ENCODE data around the gene MFNG. TPM values are rescaled to one million over a fixed set of nuclear protein-coding genes. Genes with fewer than 3 reads are reported as not detected.

The MFNG gene
- total and polyA plus RNA-seq, 2 donors (not counting 1 experiment from before 2014, with no cell fraction given), result 95.9 to 125 TPM

DNA sequence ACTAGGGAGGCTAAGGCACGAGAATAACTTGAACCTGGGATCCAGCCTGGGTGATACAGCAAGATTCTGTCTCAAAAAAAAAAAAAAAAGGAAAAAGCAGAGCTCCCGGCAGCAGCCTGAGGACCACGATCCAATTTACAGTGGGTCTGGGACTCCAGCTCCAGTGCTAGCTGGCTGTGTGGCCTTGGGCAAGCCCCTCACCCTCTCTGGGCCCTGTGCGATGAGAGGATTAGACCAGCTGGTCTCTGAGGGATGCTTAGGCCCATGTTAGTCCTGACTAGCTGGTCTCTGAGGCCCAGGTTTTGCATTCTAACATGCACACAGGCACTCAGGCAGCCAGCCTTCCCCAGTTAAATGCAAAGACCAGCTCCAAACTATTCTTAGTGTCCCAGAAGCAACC is 19.4 kb upstream of the MFNG start:
- H3K27ac ChIP-seq (ENCODE audit: low read length in 2 of 2), result no peak overlapping the region
- no peak overlapping the region for H3K9ac ChIP-seq (ENCODE audit: low read length)
- TF ChIP-seq, protein P1, sequence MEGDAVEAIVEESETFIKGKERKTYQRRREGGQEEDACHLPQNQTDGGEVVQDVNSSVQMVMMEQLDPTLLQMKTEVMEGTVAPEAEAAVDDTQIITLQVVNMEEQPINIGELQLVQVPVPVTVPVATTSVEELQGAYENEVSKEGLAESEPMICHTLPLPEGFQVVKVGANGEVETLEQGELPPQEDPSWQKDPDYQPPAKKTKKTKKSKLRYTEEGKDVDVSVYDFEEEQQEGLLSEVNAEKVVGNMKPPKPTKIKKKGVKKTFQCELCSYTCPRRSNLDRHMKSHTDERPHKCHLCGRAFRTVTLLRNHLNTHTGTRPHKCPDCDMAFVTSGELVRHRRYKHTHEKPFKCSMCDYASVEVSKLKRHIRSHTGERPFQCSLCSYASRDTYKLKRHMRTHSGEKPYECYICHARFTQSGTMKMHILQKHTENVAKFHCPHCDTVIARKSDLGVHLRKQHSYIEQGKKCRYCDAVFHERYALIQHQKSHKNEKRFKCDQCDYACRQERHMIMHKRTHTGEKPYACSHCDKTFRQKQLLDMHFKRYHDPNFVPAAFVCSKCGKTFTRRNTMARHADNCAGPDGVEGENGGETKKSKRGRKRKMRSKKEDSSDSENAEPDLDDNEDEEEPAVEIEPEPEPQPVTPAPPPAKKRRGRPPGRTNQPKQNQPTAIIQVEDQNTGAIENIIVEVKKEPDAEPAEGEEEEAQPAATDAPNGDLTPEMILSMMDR (IDR thresholded peaks at IDR 0.05), result no peak
- TF ChIP-seq EZH2 (IDR thresholded peaks at IDR 0.05; ENCODE audit: borderline replicate concordance, insufficient read depth, low read depth, low read length, poor library complexity, severe bottlenecking), result no peak
- H3K4me2 ChIP-seq (replicated peaks; ENCODE audit: low read depth, low read length, poor library complexity, severe bottlenecking), result no peak overlapping the region
- CTCF ChIA-PET, result interaction anchor here (0.7 to 3.3 kb wide), 3 partner anchors 33 to 946 kb away, joined by 3 to 12 read pairs (median 3); no protein-coding TSS in a partner anchor
- WGBS (ENCODE audit: insufficient coverage), result 90% methylated on average over 3 of the region's 4 CpGs
- H3K36me3 ChIP-seq (replicated peaks in 1 of 2; ENCODE audit: control extremely low read depth in 1 of 2, control insufficient read depth in 1 of 2, extremely low read depth in 1 of 2, insufficient read depth in 2 of 2, low read length in 1 of 2), result no peaks in the 10 kb centered on the region
- no peaks in the 10 kb centered on the region for H3K4me1 ChIP-seq (ENCODE audit: control insufficient read depth in 2 of 2, insufficient read depth in 2 of 2, low read length in 2 of 2)
- no peaks in the 10 kb centered on the region for H3K79me2 ChIP-seq (ENCODE audit: control insufficient read depth, insufficient read depth, low read length)
- intact Hi-C loops (cut with micrococcal nuclease), result no loop called here
- no peaks in the 10 kb centered on the region for H3K4me1 Mint-ChIP-seq
- DNase-seq (no peak), ATAC-seq (ENCODE audit: low read depth) (no peak)
- H3K4me3 ChIP-seq (ENCODE audit: control extremely low read depth in 1 of 5, extremely low read depth in 1 of 5, insufficient read depth in 1 of 5, low read depth in 2 of 5, low read length in 4 of 5), result no peak overlapping the region
- no peaks in the 10 kb centered on the region for H3K9me3 Mint-ChIP-seq (ENCODE audit: insufficient read depth)
- H3K27ac Mint-ChIP-seq, result no peak overlapping the region
- peaks cover 0 to 14% (median under 1%) of the 10 kb centered on the region in 4 experiments for H3K27me3 ChIP-seq (replicated peaks in 1 of 4; ENCODE audit: control extremely low read depth in 1 of 4, control insufficient read depth in 3 of 4, insufficient read depth in 4 of 4, low read length in 3 of 4)
- H2AFZ ChIP-seq (ENCODE audit: insufficient read depth, low read depth, low read length, poor library complexity, severe bottlenecking), result no peak overlapping the region
- H3K27me3 Mint-ChIP-seq, result peaks cover 13% of the 10 kb centered on the region
- no peaks in the 10 kb centered on the region for H3K9me3 ChIP-seq (ENCODE audit: control extremely low read depth in 1 of 3, control insufficient read depth in 2 of 3, insufficient read depth in 1 of 3, low read length in 2 of 3)
- no peak overlapping the region for H3K4me3 Mint-ChIP-seq
- POLR2A ChIA-PET, result no interaction called here
- no peaks in the 10 kb centered on the region for H4K20me1 ChIP-seq (ENCODE audit: control insufficient read depth, insufficient read depth, low read length, poor library complexity, severe bottlenecking)

DNA sequence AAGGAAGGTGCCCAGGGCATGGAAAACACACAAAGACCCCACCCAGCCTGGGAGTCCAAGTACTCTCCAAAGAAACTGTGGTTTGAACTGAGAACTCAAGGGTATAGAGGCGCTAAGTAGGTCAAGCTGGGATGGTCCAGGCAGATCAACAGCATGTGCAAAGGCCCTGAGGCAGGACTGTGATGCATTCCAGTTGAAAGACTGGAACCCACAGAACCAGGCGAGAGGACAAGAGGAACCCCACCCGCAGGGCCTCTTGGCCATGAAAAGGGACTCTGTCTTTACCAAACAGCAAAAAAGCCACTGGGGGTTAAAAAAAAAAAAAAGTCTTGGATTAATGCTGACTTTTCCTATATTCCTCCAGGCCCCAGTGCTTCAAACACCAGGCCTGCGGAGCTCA is 18.8 kb upstream of the MFNG start:
- H3K27ac ChIP-seq (ENCODE audit: low read length in 2 of 2), result no peak overlapping the region
- no peaks in the 10 kb centered on the region for H4K20me1 ChIP-seq (ENCODE audit: control insufficient read depth, insufficient read depth, low read length, poor library complexity, severe bottlenecking)
- no peak for TF ChIP-seq EZH2 (IDR thresholded peaks at IDR 0.05; ENCODE audit: borderline replicate concordance, insufficient read depth, low read depth, low read length, poor library complexity, severe bottlenecking)
- TF ChIP-seq, protein P1 (IDR thresholded peaks at IDR 0.05), result no peak
- H2AFZ ChIP-seq (ENCODE audit: insufficient read depth, low read depth, low read length, poor library complexity, severe bottlenecking), result no peak overlapping the region
- no peak overlapping the region for H3K4me3 ChIP-seq (ENCODE audit: control extremely low read depth in 1 of 5, extremely low read depth in 1 of 5, insufficient read depth in 1 of 5, low read depth in 2 of 5, low read length in 4 of 5)
- ChIA-PET CTCF (interaction anchor here (0.7 to 3.3 kb wide), 3 partner anchors 33 to 946 kb away, joined by 3 to 12 read pairs (median 3); no protein-coding TSS in a partner anchor), POLR2A (no interaction called here)
- no peaks in the 10 kb centered on the region for H3K9me3 ChIP-seq (ENCODE audit: control extremely low read depth in 1 of 3, control insufficient read depth in 2 of 3, insufficient read depth in 1 of 3, low read length in 2 of 3)
- Mint-ChIP-seq H3K27me3 (peaks cover 15% of the 10 kb centered on the region), H3K27ac (no peak overlapping the region), H3K4me1 (no peaks in the 10 kb centered on the region), H3K4me3 (no peak overlapping the region), H3K9me3 (ENCODE audit: insufficient read depth) (no peaks in the 10 kb centered on the region)
- WGBS (ENCODE audit: insufficient coverage), result 100% methylated on average over 4 of the region's 4 CpGs
- DNase-seq, result no peak
- H3K79me2 ChIP-seq (ENCODE audit: control insufficient read depth, insufficient read depth, low read length), result no peaks in the 10 kb centered on the region
- H3K4me2 ChIP-seq (replicated peaks; ENCODE audit: low read depth, low read length, poor library complexity, severe bottlenecking), result no peak overlapping the region
- intact Hi-C loops (cut with micrococcal nuclease), result no loop called here
- ATAC-seq (ENCODE audit: low read depth), result no peak
- no peaks in the 10 kb centered on the region for H3K36me3 ChIP-seq (replicated peaks in 1 of 2; ENCODE audit: control extremely low read depth in 1 of 2, control insufficient read depth in 1 of 2, extremely low read depth in 1 of 2, insufficient read depth in 2 of 2, low read length in 1 of 2)
- H3K9ac ChIP-seq (ENCODE audit: low read length), result no peak overlapping the region
- H3K27me3 ChIP-seq (replicated peaks in 1 of 4; ENCODE audit: control extremely low read depth in 1 of 4, control insufficient read depth in 3 of 4, insufficient read depth in 4 of 4, low read length in 3 of 4), result peaks cover 0 to 19% (median 1%) of the 10 kb centered on the region in 4 experiments
- H3K4me1 ChIP-seq (ENCODE audit: control insufficient read depth in 2 of 2, insufficient read depth in 2 of 2, low read length in 2 of 2), result no peaks in the 10 kb centered on the region

All from B cell (primary cell).